Measurements from ENCODE around the gene SKI.

The SKI gene

GRCh38 chr1:2228157-2228594 is at the start of gene SKI:
Gene SKI, plus strand, starts transcription at chr1:2228319. Its CDS starts 448 bp downstream, at chr1:2228767.
- DNase-seq: no peak

GRCh38 chr1:2178875-2179274 is 49.2 kb upstream of the SKI start:
- DNase-seq: no peak

GRCh38 chr1:2179283-2180013 is 48.7 kb upstream of the SKI start:
- no peak for DNase-seq

- no peak for DNase-seq
Measured at GRCh38 chr1:2180297-2181245, 47.5 kb upstream of the SKI start.

- DNase-seq: no peak
Measured at GRCh38 chr1:2181271-2181670, 46.8 kb upstream of the SKI start.

GRCh38 chr1:2181752-2182151 is 46.4 kb upstream of the SKI start:
- DNase-seq: no peak

GRCh38 chr1:2182376-2182775 is 45.7 kb upstream of the SKI start:
- no peak for DNase-seq

GRCh38 chr1:2183937-2184334 is 44.2 kb upstream of the SKI start:
- no peak for DNase-seq

- no peak for DNase-seq
Measured at GRCh38 chr1:2184531-2184930, 43.6 kb upstream of the SKI start.

- DNase-seq: no peak
Measured at GRCh38 chr1:2184934-2185333, 43.2 kb upstream of the SKI start.

GRCh38 chr1:2185880-2186855 is 42.0 kb upstream of the SKI start:
- DNase-seq: no peak

GRCh38 chr1:2186901-2187300 is 41.2 kb upstream of the SKI start:
- no peak for DNase-seq

GRCh38 chr1:2187619-2188018 is 40.5 kb upstream of the SKI start:
- no peak for DNase-seq

GRCh38 chr1:2188336-2188735 is 39.8 kb upstream of the SKI start:
- no peak for DNase-seq

- DNase-seq: no peak
Measured at GRCh38 chr1:2189459-2190425, 38.4 kb upstream of the SKI start.

GRCh38 chr1:2190491-2190976 is 37.6 kb upstream of the SKI start:
- no peak for DNase-seq

- DNase-seq: no peak
Measured at GRCh38 chr1:2192031-2192995, 35.8 kb upstream of the SKI start.

- DNase-seq: no peak
Measured at GRCh38 chr1:2193514-2194281, 34.4 kb upstream of the SKI start.

- DNase-seq: no peak
Measured at GRCh38 chr1:2194319-2194897, 33.7 kb upstream of the SKI start, which contains the start of gene FAAP20. Gene FAAP20, minus strand, starts transcription at chr1:2194772. Its CDS starts 23 bp downstream, at chr1:2194749.

Measured in cortex of kidney (tissue), 1 donor.